ENCODE results near the gene CER1. TPM values are rescaled to one million over a fixed set of nuclear protein-coding genes. Genes with fewer than 3 reads are reported as not detected.

Gene CER1
- not detected in 2 replicates for total RNA-seq

GRCh38 chr9:14722391-14723035, at the start of gene CER1:
TSS of gene CER1 (minus strand) at chr9:14722733. CDS start at chr9:14722672, 61 bp downstream.

DNA sequence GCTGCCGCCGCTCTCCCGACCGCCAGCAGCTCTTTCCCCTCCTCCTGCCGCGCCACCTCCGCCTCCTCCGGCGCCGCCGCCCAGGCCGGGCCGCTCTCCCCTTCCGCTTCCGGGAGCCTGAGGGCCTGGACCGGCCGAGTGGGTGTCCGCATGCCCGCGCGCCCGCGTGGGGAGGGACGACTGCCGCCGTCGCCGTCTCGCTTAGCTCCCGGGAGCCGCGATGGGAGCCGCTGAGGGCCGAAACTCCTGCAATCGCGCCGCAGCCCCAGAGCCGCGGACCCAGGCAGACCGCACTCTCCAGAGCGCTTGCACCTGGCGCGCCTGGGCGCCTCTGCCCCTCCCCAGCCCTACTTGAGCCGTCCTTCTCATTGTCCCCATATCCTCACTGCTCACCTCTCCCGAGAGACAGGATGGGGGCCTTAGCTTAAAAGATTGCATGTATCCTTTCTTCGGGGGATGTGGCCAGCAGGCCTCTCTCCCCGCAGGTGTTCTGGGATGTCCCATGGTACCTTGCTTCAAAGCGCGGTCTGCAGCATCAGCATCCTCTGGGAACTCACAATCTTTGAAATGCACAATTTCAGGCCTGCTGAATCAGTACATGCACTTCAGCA, 29.2 kb downstream of the CER1 start, which contains the start of gene ZDHHC21:
TSS of gene ZDHHC21 (minus strand) at position 182 of the 611 bp plus-strand sequence. CDS start 19,092 bp downstream, outside the sequence.

Other genes starting within 250 kb of the CER1 start
- gene ZDHHC21, start 29.3 kb downstream of the CER1 start, total RNA-seq = 54.0 and 61.3 TPM in 2 replicates
- gene FREM1, start 187.7 kb upstream of the CER1 start, total RNA-seq = 0.07 and 0.27 TPM in 2 replicates

Measured in thoracic aorta endothelial cell (primary cell).